Right renal pelvis (tissue), 4 donors: ENCODE data around the gene PBLD. TPM values are rescaled to one million over a fixed set of nuclear protein-coding genes. Genes with fewer than 3 reads are reported as not detected.

Experiments used
- DNase-seq, 4 donors: peaks; one replicate each; pipeline ENCODE4 v3.0.0-alpha.2; 2013; ENCODE audit warnings: low read depth in 4 of 4, low spot score in 3 of 4, missing footprints in 1 of 4
- polyA plus RNA-seq, 4 donors: library from polyadenylated mRNA; unstranded; fragments of 120-200 nt; gene quantifications; one replicate each; pipeline ENCODE4 v1.2.1, GENCODE V29; 2013; ENCODE audit not compliant: insufficient read length in 4 of 4

The PBLD gene
- polyA plus RNA-seq = 10 to 100 TPM; 61.0 to 100.0 (median 86.7) TPM

GRCh38 chr10:68332259-68333057 is at the start of gene PBLD:
PBLD (minus strand) TSS chr10:68332928; CDS start chr10:68306844, 26,084 bp downstream.
- DNase-seq = peak; percentile 72 to 84 (median 78)

- DNase-seq = no peak
Measured at GRCh38 chr10:68371604-68372003, 38.9 kb upstream of the PBLD start.

GRCh38 chr10:68367121-68367520 is 34.4 kb upstream of the PBLD start:
- DNase-seq = no peak

- no peak for DNase-seq
Measured at GRCh38 chr10:68366600-68366999, 33.9 kb upstream of the PBLD start.

GRCh38 chr10:68365611-68366010 is 32.9 kb upstream of the PBLD start:
- DNase-seq = no peak

- DNase-seq = no peak
Measured at GRCh38 chr10:68364101-68364886, 31.6 kb upstream of the PBLD start.

- DNase-seq = no peak
Measured at GRCh38 chr10:68362590-68362989, 29.9 kb upstream of the PBLD start.

GRCh38 chr10:68359189-68359588 is 26.5 kb upstream of the PBLD start:
- DNase-seq = no peak

GRCh38 chr10:68353537-68353936 is 20.8 kb upstream of the PBLD start:
- DNase-seq = no peak

- no peak for DNase-seq
Measured at GRCh38 chr10:68348265-68348741, 15.6 kb upstream of the PBLD start.

- DNase-seq = no peak
Measured at GRCh38 chr10:68346774-68347173, 14.0 kb upstream of the PBLD start.

- no peak for DNase-seq
Measured at GRCh38 chr10:68345621-68346020, 12.9 kb upstream of the PBLD start.

GRCh38 chr10:68342909-68343516 is 10.3 kb upstream of the PBLD start:
- DNase-seq = no peak

- DNase-seq = no peak
Measured at GRCh38 chr10:68340358-68341080, 7.8 kb upstream of the PBLD start.

GRCh38 chr10:68336754-68337351 is 4.1 kb upstream of the PBLD start:
- no peak for DNase-seq

- no peak for DNase-seq
Measured at GRCh38 chr10:68334672-68335467, 2.1 kb upstream of the PBLD start.

- no peak for DNase-seq
Measured at GRCh38 chr10:68333440-68334431, 1.0 kb upstream of the PBLD start.

- no peak for DNase-seq
Measured at GRCh38 chr10:68333058-68333395, 299 bp upstream of the PBLD start.
